ENCODE data around the gene ARHGEF17.

The ARHGEF17 gene

DNA sequence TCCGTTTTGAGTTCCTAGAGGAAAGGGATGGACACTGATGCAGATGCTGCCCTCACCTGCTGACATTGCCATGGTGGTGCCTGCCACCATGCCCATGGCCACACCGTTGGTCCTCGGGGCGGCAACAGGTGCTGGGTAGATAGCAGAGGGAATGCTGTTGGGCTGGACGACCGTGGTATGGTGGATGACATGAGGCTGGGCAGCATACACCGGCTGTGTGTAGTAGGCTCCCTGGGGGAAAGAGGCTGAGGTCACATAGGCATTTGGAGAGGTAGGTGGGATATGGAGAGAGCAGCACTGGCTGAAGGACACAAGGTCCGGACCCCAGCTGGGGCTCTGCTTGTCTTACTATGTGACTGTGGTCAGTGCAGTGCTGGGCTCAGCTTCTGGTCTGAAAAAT is 101.4 kb downstream of the ARHGEF17 start:
- H3K4me3 ChIP-seq (replicated peaks; ENCODE audit: low read depth, low read length), result no peak overlapping the region
- TF ChIP-seq, protein P1, sequence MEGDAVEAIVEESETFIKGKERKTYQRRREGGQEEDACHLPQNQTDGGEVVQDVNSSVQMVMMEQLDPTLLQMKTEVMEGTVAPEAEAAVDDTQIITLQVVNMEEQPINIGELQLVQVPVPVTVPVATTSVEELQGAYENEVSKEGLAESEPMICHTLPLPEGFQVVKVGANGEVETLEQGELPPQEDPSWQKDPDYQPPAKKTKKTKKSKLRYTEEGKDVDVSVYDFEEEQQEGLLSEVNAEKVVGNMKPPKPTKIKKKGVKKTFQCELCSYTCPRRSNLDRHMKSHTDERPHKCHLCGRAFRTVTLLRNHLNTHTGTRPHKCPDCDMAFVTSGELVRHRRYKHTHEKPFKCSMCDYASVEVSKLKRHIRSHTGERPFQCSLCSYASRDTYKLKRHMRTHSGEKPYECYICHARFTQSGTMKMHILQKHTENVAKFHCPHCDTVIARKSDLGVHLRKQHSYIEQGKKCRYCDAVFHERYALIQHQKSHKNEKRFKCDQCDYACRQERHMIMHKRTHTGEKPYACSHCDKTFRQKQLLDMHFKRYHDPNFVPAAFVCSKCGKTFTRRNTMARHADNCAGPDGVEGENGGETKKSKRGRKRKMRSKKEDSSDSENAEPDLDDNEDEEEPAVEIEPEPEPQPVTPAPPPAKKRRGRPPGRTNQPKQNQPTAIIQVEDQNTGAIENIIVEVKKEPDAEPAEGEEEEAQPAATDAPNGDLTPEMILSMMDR (IDR thresholded peaks at IDR 0.05; ENCODE audit: low read depth, low read length, missing control alignments), result no peak
- no peak for DNase-seq (ENCODE audit: extremely low read depth, low read depth)

DNA sequence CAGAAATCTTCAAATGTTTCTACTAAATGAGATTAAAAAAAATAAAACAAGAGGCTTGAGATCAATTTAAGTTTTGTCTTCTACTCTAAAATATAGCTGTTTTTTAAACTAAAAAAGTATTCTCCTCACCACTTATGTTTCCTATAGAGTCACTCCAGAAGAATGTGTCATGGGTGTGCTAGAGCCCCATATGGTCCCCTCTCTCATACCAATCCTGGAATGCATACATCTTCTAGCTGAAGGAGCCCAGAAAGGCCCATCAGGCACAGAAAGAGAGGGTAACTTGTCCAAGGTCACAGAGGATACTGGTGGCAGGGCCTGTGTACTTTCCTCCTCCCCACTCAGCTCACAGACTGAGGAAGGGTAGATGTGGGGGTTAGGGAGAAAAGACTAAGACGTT is 102.6 kb downstream of the ARHGEF17 start:
- TF ChIP-seq, protein P1 (IDR thresholded peaks at IDR 0.05; ENCODE audit: low read depth, low read length, missing control alignments), result no peak
- DNase-seq (ENCODE audit: extremely low read depth, low read depth), result no peak
- no peak overlapping the region for H3K4me3 ChIP-seq (replicated peaks; ENCODE audit: low read depth, low read length)

DNA sequence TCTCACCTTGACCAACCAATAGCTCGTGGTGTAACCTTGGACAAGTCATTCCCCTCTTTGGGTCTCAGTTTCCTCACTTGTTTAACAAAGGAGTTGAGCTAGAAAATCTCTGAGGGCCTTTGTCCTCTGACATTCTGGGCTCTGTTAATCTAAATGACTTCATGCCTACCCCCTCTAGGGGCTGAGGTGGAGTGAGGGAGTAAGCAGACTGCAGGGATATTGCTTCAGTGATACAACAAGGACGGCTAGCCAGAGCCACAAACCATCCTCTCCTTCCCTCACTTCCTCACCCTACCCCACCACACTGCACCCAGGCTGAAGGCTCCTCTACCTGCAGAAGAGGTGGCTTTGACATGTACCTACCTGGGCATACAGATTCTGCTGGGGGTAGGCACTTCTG is 103.0 kb downstream of the ARHGEF17 start:
- TF ChIP-seq, protein P1 (IDR thresholded peaks at IDR 0.05; ENCODE audit: low read depth, low read length, missing control alignments), result no peak
- DNase-seq (ENCODE audit: extremely low read depth, low read depth), result no peak
- H3K4me3 ChIP-seq (replicated peaks; ENCODE audit: low read depth, low read length), result no peak overlapping the region

DNA sequence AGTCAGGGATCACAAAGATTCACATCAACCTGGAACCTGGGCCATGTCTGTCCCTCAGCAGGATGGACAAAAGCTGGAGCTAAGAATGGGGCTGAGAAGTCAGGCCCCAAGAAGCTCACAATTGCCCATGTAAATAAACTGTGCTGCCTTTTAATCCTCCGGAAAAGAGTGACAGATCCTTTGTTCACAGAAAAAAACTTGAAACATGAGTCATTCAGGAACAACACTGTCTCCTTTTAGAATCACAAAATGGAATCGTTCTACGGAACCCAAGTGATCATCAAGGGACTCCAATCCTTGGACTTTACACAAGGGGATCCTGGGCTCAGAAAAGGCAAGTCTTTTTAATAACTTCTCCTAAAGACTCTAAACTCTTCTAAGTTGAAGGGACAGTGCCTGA is 104.2 kb downstream of the ARHGEF17 start:
- TF ChIP-seq, protein P1 (IDR thresholded peaks at IDR 0.05; ENCODE audit: low read depth, low read length, missing control alignments), result no peak
- no peak for DNase-seq (ENCODE audit: extremely low read depth, low read depth)
- no peak overlapping the region for H3K4me3 ChIP-seq (replicated peaks; ENCODE audit: low read depth, low read length)

DNA sequence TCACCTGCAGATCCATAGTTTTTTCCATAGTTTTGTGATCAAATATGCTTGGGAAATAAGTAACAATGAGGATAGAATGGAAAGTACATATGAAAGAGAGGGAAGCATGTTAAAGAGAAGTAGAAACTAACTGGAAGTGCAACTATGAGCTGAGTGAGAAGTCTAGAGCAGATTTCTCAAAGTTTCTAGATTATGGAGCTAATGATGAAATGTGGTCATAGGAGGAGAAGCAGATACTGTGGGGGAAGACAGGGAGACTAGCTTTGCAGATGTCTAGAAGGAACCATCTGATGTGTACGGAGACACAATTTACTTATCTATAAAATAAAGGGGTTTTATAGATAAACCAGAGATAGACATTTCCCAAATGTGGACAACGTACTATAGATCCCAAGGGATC is 105.2 kb downstream of the ARHGEF17 start:
- TF ChIP-seq, protein P1 (IDR thresholded peaks at IDR 0.05; ENCODE audit: low read depth, low read length, missing control alignments), result no peak
- H3K4me3 ChIP-seq (replicated peaks; ENCODE audit: low read depth, low read length), result no peak overlapping the region
- no peak for DNase-seq (ENCODE audit: extremely low read depth, low read depth)

DNA sequence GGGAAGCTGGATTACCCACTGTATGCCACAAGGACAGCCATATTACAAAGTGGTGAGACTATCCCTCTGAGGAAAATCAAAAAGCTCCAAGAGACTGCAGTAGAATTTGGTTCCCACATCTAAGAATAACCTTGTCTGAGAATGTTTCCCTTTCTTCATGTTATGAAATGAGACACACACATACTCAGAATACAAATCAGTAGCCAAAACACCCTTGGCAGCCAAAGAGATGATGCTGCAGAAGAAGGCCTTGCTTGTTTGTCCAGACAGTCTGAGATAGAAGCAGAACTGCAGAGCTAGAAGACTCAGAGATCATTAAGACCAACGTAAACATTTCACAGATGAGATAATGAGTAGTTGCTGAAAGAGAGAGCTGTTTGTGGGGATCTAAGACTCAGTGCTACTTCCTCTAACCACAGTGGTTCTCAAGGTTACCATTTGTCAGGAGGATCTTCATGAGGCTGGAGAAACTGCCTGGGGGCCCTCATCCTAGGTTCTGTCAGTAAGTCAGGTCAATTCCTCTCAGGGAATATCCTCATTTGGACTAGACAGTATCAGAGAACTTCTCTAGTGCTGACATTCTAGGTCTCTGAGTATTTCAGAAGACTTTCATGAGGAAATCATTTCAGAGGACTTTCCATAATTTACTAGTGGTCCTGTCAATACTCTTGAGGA is 107.0 kb downstream of the ARHGEF17 start:
- TF ChIP-seq, protein P1 (IDR thresholded peaks at IDR 0.05; ENCODE audit: low read depth, low read length, missing control alignments), result no peak
- DNase-seq (ENCODE audit: extremely low read depth, low read depth), result no peak
- no peak overlapping the region for H3K4me3 ChIP-seq (replicated peaks; ENCODE audit: low read depth, low read length)
